DMS153 (cell line): ENCODE data around the gene HOXB5.

Source experiments
- DNase-seq: peaks from one replicate; lab custom pipeline; 2025; lab: John Stamatoyannopoulos, UW

Gene HOXB5

DNA sequence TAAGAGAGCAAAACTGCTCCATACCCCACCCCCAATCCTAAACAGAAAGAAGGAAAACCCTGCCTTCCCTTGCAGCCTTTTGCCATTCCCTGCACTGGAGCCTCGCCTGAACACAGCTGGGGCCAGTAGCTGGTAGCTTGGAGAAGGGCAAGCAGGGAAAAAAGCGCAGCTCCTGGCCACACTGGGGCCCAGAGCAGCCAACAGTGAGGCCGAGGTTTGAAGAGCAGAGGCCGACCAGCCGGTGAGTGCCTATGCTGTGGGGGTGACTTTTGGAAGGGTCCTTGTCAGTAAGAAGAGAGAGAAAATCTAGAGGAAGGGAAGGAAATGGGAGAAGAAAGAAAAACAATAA, 35.8 kb upstream of the HOXB5 start:
- no peak for DNase-seq

DNA sequence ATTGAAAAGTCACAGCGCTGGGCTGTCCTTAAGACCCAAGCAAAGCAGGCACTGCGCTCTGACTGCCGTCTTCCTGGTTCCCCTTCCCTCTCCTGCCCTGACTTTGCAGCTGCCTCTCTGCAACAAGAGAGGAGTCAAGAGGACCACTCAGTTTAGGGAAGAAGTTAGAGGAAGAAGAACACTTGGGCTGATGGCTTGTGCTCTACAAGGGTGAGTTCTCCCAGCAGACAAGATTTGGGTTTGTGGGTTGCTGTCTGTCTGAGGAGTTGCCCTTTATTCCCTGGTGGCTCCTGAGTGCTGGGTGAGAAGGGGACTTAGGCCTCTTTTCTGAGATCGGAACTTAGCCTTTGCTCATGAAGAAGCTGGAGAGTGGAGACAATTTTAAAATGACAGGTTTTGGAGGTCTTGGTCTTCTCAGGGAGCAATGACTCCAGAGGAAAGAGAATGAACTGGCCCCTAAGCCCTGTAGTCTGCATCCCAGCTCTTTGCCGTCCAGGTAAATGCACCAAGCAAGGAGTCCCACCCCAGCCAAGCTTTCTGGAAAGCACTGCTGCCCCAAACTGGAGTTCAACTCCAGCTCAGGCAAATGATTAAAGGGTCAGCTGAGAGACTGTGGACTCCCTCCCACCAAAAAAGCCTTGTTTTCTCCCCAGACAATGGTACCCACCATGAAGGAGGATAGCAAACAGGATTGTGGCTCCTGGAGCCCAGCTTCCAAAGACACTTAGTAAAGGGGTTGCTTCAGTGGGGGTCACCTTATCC, 35.3 kb upstream of the HOXB5 start:
- no peak for DNase-seq

DNA sequence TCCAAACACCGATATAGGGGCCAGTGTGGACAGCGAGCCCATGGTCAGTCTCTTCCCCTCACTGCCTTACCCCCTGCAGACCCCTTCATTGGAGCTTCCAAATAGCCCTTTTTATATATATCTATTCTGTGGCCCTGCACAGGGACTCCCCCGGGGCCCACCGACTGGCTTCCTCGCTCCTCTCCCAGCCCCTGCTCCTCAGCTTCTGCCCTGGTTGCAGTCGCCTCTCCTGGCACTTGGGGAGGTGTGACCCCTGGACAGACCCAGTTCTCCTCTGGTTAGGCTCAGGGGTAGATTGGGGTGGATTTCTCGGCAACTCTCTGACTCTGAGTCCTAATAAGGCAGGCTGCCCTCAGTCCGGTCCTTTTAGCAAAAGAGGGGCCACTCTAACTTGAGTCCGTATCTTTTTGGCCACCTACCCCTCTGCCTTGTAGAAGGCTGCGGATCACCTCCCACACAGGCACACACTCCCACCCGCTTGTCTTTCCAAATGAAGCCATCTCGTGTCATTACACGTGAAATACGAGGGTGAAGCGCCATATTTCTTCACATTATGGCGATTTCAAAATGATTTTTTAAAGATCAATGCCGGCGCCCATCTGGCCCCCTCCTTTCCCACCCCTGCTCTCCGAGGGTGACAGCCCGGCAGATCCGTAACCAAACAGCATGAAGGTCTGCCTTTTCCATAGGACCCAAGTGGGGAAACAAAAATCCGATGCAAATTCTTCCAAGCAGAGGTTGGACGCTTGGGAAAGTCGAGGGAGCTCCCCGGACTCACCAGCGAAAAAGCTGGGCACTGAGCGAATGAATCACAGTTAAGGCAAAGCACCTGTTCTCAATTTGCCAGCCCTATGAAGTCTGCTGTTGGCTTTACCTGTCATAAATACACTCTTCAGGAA, 34.3 kb upstream of the HOXB5 start:
- DNase-seq: no peak

- DNase-seq: no peak
These were observed 33.6 kb upstream of the HOXB5 start for GRCh38 chr17:48627118-48627597.

DNA sequence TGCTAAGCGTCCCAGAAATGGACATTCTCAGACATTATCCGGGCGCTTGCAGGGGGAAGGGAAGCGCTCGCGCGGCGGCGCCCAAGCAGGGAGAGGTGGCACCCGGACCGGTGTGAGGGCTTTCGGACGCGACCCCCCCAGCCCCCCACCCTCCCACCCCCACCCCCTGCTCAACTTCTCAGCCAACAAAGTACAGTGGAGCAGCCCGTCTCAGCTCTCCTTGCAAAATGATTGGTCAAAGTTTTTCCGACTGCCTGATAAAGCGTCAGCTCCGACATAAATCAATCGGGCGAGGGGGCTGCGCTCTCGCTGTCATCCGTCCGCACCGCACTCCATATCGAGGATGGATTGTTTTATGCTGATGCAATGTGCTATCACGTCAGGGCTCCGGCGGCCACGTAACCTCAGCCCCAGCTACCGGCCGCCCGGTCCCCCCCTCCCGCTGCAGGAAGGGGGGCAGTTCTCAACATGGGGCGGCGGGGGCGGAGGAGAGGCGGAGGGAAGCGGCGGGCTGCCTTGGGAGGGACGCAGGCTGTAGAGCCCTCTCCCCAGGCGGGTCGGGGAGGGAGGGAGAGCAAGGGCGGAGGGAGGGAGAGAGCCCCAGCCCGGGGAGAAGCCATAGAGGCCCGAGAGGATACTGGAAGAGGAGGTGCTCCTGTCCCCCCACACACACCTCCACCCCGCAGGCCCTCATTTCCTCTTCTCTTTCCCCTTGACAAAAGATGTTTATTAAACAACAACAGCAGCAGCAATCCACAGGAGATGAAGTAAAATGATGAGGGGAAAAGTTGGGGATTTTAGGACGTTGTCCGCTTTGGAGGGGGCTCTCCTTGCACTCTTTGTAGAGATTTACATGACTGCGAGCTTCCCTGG, 32.9 kb upstream of the HOXB5 start, which contains the start of gene HOXB9:
HOXB9 (minus strand) TSS at position 114 of the 873 bp plus-strand sequence; CDS start at position 25, 89 bp downstream.
- no peak for DNase-seq

DNA sequence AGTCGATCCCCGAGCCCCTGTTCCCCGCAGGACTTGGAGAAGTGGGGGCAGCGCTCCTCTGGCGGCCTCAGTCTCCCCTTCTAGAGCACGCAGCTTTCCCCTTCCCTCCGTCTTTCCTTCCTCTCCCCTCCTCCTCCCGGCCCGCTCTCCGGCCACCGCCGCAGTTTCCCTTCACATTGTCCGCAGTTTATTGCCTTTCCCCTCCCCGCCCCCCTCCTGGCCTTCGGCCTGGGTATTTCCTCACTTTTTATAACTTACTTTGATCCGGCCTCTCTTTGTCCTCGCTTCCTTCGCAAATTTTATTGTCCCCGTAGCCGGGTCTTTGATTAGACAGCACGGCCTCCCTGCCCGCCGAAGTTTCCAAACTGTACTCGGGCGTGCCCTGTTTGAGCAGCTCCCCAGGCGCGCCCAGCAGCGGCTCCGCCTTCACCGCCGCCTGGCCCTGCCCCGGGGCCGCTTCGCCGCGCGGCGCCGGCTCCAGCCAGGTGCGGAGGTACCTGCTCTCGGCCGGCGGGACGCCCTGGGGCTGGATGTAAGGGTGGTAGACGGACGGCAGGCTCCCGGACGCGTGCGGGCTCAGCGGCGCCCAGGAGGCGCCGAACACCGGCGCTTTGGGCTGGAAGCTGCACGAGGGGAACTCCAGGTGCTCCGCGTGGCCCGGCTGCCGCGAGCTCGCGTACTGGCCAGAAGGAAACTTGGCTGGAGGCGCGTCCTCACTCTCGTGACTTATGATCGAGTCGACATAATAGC, 32.1 kb upstream of the HOXB5 start:
- DNase-seq: no peak

DNA sequence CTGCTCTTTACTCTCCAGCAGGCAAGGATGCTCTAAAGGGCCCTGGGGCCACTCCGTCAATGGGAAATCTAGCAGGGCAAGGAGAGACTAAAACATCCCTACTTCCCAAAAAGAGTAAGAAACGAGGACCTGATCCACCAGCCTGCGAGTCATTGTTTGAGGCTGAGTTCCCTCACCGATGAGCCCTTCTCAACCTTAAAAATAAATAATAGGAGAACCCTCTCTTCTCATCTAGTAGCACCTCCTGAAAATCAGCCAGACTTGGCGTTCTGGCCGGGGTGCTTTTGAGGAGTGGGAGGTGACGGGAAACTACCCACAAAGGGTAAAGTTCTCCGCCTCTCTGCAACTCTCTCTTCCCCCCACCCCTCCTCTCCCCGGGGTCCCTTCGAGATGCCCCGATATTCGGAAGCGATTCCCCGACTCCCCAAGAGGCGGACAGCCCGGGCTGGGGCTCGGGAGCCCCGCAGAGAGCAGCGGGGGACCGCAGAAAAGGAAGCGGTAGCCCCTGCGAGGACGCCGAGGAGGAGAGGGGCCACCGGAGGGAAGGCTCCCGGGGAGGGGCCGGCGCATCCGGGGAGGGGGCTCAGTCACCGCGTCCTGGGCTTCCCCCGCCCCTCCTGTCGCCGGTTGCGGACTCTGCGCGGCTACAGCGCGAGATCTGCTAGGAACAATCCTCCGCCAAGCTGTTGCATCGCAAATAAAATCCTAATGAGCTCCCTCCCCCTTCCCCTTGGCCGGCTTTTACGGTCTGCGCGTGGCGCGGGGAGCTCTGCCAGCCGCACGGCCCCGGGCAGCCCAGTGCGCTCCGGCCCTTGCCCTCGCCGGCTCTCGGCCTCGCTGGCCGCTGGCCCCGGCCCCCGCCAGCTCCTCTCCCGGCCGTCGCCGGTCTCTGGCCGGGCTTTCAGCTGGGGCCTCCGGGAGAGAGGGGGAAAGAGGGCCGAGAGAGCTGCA, 31.2 kb upstream of the HOXB5 start:
- DNase-seq: no peak

- no peak for DNase-seq
These were observed 30.5 kb upstream of the HOXB5 start for GRCh38 chr17:48624118-48624517.

DNA sequence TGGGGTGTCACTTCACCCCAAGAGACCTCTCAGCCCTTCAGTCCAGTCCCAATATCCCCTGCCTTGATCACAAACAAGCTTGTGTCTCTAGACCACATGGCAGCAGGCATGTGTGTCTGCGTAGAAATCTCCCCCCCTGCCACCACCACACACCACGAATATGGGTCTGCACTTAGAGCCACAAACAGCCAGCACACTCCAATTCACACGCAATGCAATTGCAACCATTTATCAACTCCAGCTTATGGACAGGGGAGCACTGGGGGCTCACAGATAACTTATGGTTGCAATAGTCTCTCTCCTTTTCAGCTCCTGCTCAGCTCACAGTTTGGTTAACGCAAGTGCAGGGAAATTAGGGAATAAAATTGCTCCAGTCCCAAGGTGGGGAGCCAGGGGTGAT, 30.0 kb upstream of the HOXB5 start:
- no peak for DNase-seq

- no peak for DNase-seq
These were observed 29.3 kb upstream of the HOXB5 start for GRCh38 chr17:48622857-48623256.

DNA sequence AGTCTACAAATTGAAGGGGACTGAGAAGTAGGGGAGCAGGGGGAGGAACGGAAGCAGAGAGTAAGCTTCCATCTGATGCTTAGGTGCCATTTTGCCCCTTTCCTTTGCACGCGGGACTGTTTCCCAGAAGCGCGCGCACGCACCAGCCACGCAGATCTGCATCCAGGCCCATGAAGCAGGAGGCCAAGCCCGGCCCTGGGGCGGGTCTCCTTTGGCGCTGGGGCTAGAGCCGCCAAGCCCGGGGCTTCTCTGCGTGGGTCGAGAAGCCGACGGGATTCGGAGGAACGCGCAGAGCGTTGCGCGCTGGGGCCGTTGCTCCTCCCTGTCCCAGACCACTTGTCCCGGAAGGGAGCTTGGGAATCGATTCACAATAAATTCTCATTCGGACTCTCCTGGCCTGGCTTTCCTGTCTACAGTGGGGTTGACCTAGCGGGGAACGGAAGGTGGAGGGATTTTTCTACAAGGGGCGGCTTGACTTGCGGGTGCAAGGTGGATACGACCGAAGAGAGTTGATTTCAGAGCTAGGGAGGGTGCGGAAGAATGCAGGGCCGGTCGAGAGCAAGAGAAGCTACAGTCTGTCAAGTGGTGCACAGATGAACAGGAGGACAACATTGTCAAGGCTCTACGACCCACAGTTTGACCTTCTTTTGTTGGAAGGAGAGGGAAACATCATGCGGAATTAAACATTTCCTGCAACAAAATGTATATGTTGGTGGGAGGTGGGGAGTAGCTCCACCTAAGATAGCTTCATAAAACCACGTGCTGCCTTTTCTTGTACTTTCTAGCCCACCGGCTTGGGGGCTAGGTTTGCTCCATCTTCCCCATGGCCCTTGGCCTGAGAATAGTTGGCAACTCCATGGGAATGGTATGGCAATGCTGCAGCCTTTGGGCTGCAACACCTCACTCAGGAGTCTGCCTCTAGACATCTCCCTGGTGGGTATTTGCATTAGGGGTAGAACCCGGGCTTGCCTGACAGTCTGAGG, 28.1 kb upstream of the HOXB5 start:
- DNase-seq: no peak

DNA sequence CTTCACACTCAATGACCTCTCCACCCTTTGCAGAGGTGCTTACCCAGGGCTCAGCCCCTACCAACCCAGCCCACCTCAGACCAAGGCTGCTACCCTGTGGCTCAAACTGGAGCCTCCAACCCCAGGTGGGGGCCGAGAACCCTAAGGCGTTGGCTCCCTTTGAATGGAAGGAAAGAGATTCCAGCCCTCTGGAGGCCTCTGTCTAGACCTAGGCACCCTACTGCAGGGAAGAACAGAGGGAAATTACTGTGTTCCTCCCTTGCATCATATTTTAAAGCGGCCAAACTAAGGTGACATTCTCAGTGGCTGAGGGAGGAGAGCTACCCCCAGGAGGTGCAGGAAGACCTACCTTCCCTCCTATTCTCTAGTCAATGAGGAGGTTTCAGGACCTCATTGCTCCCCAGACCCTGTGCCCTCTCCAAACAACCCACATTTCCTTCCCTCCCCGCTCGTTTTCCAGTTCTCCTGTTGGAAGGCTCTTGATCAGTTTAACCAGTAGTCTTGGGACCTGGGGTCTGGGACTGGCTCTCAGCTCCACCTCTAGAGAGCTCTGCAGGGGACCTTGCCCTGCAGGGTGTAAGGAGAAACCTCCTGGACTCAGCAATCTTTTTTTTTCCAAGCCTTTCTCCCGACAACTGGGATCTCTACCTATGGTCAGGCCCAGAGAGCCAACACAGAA, 27.0 kb upstream of the HOXB5 start:
- DNase-seq: no peak

- no peak for DNase-seq
These were observed 26.4 kb upstream of the HOXB5 start for GRCh38 chr17:48619826-48620449.

- DNase-seq: peak; percentile 66
These were observed 24.8 kb upstream of the HOXB5 start for GRCh38 chr17:48618256-48618896.

- DNase-seq: no peak
These were observed 24.1 kb upstream of the HOXB5 start for GRCh38 chr17:48617471-48618255.

DNA sequence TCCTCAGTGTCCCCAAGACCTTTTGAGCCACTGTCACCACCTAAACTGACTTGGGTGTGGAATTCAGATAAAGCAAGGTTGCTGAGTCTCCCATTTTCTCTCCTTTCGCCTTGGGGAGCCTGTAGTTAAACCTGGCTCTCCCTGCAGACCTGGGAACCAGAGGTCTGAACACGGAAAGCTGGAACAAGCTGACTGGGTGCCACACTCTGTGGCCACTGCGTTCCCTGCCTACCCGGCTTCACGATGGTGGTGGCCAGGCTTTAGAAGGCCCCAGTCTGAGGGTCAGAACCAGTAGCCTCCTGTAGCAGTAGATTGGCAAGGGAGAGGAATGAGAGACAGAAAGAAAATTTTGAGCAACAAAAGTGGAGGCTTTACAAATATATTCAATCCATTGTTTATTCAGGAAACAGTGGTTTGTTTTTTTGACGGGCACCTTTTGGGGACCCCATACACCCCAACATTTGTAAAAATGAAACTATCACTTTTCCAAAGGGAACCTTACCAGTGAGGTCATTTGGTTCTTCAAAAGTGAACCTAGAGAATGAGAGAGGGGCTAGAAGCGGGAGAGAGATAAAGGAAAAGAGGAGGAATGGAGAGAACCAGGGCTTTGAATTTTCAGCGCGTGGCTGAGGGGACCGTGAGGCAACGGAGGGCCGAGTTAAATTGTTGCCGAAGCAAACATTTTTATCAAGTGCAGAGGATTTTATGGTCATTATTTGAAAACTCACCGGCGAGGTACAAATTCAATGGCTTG, 23.3 kb upstream of the HOXB5 start:
- no peak for DNase-seq
